CD1c-positive myeloid dendritic cell (primary cell): ENCODE data around the gene TOGARAM2.
"Not testable (repeated sequence)": the region's sequence is repeated elsewhere in the genome, so short reads cannot be mapped to it uniquely, and the experiment has no call there.

Source experiments
- DNase-seq: peaks from one replicate; pipeline ENCODE4 v3.0.0-alpha.2; 2016; ENCODE audit errors: extremely low spot score

TOGARAM2 gene

GRCh38 chr2:28977176-28977875 is 3.8 kb upstream of the TOGARAM2 start:
- no peak for DNase-seq

DNA sequence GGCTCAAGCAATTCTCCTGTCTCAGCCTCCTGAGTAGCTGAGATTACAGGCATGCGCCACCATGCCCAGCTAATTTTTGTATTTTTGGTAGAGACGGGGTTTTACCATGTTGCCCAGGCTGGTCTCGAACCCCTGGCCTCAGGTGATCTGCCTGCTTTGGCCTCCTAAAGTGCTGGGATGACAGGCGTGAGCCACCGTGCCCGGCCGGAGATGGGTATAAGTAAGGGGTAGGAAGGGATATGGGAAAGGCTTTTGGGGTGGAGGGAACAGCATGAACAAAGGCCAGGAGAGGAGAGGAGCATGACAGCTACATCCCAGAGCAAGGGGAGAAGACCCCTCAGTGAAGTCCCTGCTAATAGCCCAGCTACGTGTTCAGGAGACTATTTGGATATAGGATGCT is 3.1 kb upstream of the TOGARAM2 start:
- DNase-seq, result not testable (repeated sequence)

DNA sequence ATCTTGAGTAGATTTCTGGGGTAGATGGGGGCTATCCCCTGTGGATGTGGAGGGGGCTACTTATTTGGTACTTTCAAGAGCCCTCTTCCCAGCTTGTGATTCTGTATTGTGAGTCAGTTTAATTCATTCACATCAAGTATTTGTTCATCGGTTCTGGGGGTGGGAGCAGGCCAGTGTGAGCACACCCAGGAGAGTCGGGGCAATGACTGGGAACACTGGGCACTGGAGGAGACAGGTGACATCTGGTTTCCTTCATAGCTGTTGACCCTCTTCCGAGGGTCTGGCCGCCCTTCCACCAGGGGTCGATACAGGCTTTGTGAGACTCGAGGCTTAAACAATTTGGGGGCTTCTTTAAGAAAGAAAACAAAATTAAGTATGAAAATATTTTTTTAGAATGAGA is 2.5 kb upstream of the TOGARAM2 start:
- DNase-seq, result no peak

DNA sequence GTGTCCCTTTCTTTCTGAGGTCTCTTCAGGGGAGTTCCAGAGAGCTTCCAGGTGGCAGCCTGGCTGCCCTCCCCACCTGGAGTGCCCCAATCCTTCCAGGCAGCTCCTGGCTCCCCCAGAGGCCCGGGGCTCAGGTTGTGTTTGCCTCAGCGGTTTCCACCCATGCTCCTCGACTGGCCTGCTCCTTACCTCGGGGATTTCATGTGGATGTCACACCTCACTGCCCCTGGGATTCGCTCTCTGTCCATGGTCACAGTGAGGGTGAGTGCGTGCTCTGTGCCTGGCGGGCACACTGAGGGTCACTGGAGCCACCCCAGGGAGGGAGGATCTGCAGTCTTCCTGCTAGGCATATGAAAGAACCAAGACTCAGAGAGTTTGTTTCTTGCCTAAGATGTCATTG is 2.1 kb upstream of the TOGARAM2 start:
- DNase-seq, result no peak

DNA sequence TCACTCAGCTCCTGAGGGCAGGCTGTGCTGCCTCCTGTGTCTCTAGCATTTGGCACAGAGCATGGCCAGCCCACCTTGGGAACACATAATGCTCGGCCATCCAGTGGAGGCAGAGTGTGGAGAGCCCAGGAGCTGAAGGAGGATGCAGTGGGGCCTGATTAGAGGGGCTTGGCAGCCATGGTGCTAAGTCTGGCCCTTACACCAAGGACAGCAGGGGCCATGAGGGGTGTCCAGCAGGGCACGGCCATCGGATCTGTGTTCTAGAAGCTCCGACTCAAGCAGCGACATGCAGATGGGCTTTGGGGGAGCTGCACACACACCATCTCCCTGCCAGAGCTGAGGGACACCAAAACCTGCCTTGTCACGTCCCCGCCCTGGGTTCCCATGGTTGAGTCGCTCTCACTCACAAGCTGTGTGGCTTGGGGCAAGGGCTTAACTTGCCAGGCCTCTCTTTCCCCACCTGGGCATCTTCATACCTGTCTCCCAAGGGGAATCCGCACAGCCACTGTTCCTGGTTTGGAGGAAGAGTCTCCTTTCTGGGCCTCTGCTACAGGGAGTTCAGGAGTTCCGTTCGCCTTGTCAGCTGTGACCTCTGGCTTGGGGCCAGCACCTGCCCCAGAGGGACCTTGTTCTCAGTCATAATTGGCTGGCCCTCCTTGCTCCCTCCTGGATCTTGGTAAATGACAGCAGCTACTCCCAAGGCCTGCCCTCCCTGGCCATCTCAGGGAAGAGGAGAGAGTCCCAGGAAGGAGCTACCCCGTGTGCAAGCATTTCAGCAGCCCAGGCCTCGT is 1.3 kb upstream of the TOGARAM2 start:
- DNase-seq, result no peak

DNA sequence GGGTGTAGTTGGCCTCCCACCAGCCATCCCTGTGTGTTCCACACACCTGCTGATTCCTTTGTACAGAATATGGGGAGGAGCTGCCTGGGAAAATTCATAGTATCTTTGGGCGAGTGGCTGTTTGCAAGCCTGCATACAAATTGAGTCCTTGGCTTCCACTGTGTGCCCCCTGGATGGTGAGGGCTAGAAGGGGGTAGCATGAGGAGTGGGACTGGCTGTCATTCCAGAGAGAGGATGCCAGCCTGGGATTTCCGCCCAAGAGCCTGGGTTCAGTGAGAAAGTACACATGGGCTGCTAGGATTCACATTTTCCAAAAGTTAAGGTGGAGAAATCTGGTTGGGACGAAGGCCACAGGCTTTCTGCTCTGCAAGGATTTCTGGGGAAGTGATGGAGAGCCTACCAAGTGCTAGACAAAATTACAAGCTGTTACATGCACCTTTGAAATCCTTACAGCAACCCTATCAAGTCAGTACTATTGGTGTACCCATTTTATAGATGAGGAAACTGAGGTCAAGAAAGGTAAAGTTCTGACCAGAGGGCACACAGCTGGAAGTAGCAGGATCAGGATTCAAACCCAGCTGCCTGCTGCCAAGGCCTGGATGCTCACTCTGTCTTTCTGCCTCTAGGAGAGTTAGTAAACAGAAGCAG is 606 bp upstream of the TOGARAM2 start:
- no peak for DNase-seq

- DNase-seq, result no peak
Measured at GRCh38 chr2:28981620-28982376, 700 bp downstream of the TOGARAM2 start.

- DNase-seq, result no peak
Measured at GRCh38 chr2:28982381-28982950, 1.4 kb downstream of the TOGARAM2 start.

DNA sequence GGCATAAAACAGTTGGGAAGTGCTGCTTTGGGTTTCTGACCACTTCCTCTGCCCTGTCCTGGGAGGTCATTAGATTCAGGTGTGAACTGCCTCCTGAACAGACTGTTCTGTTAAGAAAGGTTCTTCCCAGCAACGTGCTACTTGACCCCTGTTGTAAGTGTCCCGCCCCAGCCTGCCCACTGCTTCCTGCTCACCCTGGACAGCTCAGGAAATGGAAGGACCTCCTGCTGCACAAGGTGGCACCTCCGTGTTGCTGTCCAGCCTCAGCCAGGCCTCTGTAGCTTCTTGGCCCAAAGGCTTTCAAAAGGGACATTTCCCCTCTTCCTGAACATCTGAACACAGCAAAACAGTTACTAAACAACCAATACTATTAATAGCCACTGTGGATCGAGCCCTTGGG is 5.3 kb downstream of the TOGARAM2 start:
- no peak for DNase-seq

GRCh38 chr2:28989973-28990372 is 8.9 kb downstream of the TOGARAM2 start:
- DNase-seq, result no peak

DNA sequence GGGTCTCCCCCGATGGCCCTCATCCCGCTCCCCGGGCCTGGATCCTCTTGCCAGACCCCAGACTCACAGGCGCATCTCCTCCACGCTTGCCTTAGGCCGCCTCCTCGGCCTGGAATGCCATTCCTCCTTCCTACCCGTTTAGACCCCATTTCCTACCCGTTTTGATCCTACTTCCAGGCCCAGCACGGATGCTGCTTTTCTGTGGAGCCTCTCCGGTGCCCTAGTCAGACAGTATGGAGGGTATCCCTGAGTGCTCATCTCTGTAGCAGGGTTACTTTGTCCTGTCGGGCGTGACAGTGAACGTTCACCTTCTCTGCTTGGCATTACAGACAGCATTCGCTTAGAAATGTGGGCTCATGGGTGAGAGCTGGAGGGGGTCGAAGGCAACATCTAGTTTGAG is 9.3 kb downstream of the TOGARAM2 start:
- DNase-seq, result no peak

DNA sequence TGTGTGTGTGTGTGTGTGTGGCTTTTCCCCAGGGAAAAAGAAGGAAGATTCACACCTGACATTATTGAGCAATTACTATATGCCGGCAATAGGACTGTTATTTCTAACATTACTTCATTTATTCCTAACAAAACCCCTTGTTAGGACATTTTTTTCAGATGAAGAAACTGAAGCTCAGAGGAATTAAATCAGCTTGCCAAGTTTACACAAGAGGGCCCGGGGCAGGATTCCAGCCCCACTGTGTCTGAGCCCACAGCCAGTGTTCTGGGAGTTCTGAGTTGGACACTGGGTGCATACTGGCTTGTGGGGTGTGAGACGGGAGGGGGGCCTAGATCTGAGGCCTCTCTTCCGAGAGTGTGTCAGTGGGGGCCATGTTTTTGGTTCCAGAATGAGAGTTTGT is 9.9 kb downstream of the TOGARAM2 start:
- no peak for DNase-seq

DNA sequence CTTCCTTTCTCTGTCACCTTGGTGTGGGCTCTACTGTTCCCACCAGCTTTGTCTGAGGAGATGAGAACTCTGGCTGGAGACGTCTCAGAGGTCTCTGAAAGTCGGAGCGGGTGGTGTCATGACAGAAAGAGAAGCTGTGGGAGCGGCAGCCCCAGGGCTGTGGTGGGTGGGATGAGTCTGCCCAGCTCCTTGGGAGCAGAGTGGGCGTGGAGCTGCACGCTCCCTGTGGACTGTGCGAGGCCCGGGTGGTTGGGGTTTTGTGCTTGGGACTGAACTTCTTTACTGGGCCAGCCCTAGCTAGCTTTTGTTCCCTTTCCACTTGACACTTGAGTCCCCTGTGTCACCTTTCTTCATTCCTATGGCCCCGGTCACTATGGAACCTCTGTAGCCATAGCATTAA is 10.4 kb downstream of the TOGARAM2 start:
- DNase-seq, result peak; percentile 54

GRCh38 chr2:28993206-28993960 is 12.3 kb downstream of the TOGARAM2 start:
- peak; percentile 25 for DNase-seq

- DNase-seq, result no peak
Measured at GRCh38 chr2:28994074-28994473, 13.0 kb downstream of the TOGARAM2 start.

GRCh38 chr2:28994679-28995078 is 13.6 kb downstream of the TOGARAM2 start:
- DNase-seq, result no peak

GRCh38 chr2:28995765-28996750 is 15.0 kb downstream of the TOGARAM2 start:
- peak; percentile 29 for DNase-seq

GRCh38 chr2:28997237-28997846 is 16.2 kb downstream of the TOGARAM2 start:
- no peak for DNase-seq
